Heart left ventricle (tissue), 13 donors: ENCODE data around the gene IPO5.

ENCODE experiments used
- CTCF ChIP-seq, 12 donors: fragments of 200-600 bp; sonication (generic) in 4 of 12; IDR thresholded peaks; one replicate each; pipeline versions ENCODE4 v1.5.0 to v1.8.0; 2018 to 2022; ENCODE audit warnings: antibody characterized with exemption in 12 of 12, mild to moderate bottlenecking in 5 of 12
- POLR2A ChIP-seq, 2 donors: fragments of 450-650 bp; IDR thresholded peaks; one replicate each; pipeline ENCODE4 v1.6.1; 2017; ENCODE audit warnings: antibody characterized with exemption in 2 of 2, mild to moderate bottlenecking in 2 of 2, moderate library complexity in 2 of 2
- donor health status: ischemic (EF 13 %, LVEDD 7.1; RV severe dilation, severe dysfunction).
- donor health status: DM: no; HTN: yes; CAD: no.
- donor health status: DM: no; HTN: no; CAD: no.
- donor health status: ischemic (EF 25% LVEDD 6.9; RV normal size, moderate dysfunction).
- donor health status: ischemic (EF 25% LVEDD 5.7; RV mildly dilated, moderate dysfunction).
- donor health status: ischemic (EF 35%, LVEDD 5.7; RV mildly dilated, moderate dysfunction).
- donor health status: nonischemic (EF 11% LVEDD 7.7; RV severe dilation, severe dysfunction).
- donor health status: DM: yes; HTN: yes; CAD: no.
- donor health status: PGD.
- donor health status: ischemic (EF 29% LVEDD 5.4; RV normal size, mild dysfunction).
- donor health status: nonischemic (EF 23%, LVEDD 6.1; RV moderate dilation, normal function).

- TF ChIP-seq CTCF (IDR thresholded peaks at IDR 0.05) (no peak), POLR2A (IDR thresholded peaks at IDR 0.05) (no peak)
These were observed 65.7 kb downstream of the IPO5 start for GRCh38 chr13:98019186-98019585.
